ENCODE data around the gene RPL35. TPM values are rescaled to one million over a fixed set of nuclear protein-coding genes. Genes with fewer than 3 reads are reported as not detected.

Gene RPL35
- total and polyA plus RNA-seq, 2 donors from 2014 or later, result 910 to 2,355 TPM

DNA sequence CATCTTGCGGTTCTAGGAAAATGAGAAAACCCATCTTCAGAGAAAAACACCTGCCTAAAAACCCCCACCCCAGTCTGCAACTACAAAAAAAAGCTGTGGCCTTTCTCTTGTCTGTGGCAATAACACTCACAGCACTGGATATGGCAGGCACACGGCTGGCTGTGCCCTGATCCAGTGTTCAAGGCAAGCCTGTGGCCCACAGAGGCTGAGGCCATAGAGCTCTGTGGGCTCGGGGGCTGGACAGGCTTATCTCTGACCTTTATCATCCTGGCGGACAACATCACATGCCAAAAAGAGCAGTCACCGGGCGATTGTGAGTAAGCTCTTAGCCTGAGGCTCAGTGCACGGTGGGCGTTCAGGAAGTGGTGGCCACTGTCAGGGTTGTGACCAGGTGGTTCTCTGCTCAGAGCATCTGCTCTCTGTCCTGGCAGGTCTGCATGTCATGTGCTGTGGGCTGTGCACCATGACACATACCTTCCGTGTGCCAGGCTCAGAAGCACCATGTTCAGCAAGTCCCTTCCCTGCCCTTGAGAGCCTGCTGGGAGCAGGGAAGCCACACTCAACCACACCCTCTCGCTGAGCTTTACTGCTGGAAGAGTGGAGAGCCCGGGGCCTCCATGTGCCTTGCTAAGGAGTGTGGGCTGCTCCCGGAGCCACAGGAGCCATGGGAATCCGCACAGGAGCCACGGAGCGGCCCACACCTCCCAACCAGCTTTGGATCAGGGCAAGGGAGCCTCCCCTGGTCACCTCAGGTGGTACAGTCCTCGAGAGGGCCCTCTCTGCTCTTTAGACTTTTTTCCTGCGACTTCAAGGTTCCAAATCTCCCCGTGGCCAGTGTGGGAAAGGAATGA lies 43.1 kb downstream of the RPL35 start:
- H3K27ac ChIP-seq (ENCODE audit: low read depth in 2 of 2, low read length in 2 of 2), result no peak overlapping the region
- H3K9ac ChIP-seq (ENCODE audit: low read length in 3 of 3), result no peak overlapping the region
- DNase-seq, result peak in 1 of 5 donors; percentile 27

DNA sequence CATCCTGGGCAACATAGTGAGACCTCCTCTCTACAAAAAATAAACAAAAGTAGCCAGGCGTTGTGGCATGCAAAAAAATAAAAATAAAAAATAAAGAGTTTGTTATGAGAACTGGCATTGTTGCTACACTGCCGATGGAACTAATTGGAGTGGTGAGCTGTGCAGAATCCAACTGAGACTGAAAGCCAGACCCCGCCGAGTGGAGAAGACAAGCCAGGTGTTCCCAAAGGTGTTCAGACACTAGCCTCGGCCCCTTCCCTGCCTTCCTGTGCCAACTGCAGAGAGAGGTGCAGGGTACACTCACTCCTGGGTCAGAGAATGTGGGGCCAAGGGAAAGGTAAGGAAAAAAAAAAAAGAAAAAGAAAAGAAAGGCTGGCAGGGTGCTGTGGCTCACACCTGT lies 46.2 kb downstream of the RPL35 start:
- H3K36me3 ChIP-seq (ENCODE audit: control insufficient read depth in 2 of 3, insufficient read depth in 3 of 3, low read length in 3 of 3), result no peaks in the 10 kb centered on the region
- no peak for FAIRE-seq
- no peaks in the 10 kb centered on the region for H3K4me1 ChIP-seq (ENCODE audit: control insufficient read depth in 2 of 3, insufficient read depth in 2 of 3, low read depth in 1 of 3, low read length in 3 of 3)
- H3K9ac ChIP-seq (ENCODE audit: low read length in 3 of 3), result no peak overlapping the region
- H3K4me3 ChIP-seq (ENCODE audit: low read length in 3 of 3), result no peak overlapping the region
- no peak overlapping the region for H3K27ac ChIP-seq (ENCODE audit: low read depth in 2 of 2, low read length in 2 of 2)
- no peaks in the 10 kb centered on the region for H3K27me3 ChIP-seq (ENCODE audit: control insufficient read depth, insufficient read depth, low read length)
- DNase-seq, result peak in 1 of 5 donors; percentile 16
- intact Hi-C loops (cut with DNase I), result no loop called here
- TF ChIP-seq, protein P1, sequence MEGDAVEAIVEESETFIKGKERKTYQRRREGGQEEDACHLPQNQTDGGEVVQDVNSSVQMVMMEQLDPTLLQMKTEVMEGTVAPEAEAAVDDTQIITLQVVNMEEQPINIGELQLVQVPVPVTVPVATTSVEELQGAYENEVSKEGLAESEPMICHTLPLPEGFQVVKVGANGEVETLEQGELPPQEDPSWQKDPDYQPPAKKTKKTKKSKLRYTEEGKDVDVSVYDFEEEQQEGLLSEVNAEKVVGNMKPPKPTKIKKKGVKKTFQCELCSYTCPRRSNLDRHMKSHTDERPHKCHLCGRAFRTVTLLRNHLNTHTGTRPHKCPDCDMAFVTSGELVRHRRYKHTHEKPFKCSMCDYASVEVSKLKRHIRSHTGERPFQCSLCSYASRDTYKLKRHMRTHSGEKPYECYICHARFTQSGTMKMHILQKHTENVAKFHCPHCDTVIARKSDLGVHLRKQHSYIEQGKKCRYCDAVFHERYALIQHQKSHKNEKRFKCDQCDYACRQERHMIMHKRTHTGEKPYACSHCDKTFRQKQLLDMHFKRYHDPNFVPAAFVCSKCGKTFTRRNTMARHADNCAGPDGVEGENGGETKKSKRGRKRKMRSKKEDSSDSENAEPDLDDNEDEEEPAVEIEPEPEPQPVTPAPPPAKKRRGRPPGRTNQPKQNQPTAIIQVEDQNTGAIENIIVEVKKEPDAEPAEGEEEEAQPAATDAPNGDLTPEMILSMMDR (IDR thresholded peaks at IDR 0.05; ENCODE audit: borderline replicate concordance, extremely low read depth, insufficient read depth), result no peak
- H3K9me3 ChIP-seq (ENCODE audit: control insufficient read depth in 2 of 3, insufficient read depth in 1 of 3, low read length in 3 of 3), result no peaks in the 10 kb centered on the region

More for the DNA sequence above, 43.1 kb downstream of the RPL35 start:
- H3K4me1 ChIP-seq (ENCODE audit: control insufficient read depth in 2 of 3, insufficient read depth in 2 of 3, low read depth in 1 of 3, low read length in 3 of 3), result no peaks in the 10 kb centered on the region
- no peaks in the 10 kb centered on the region for H3K9me3 ChIP-seq (ENCODE audit: control insufficient read depth in 2 of 3, insufficient read depth in 1 of 3, low read length in 3 of 3)
- intact Hi-C loops (cut with DNase I), result no loop called here
- FAIRE-seq, result no peak
- no peaks in the 10 kb centered on the region for H3K36me3 ChIP-seq (ENCODE audit: control insufficient read depth in 2 of 3, insufficient read depth in 3 of 3, low read length in 3 of 3)
- H3K27me3 ChIP-seq (ENCODE audit: control insufficient read depth, insufficient read depth, low read length), result no peaks in the 10 kb centered on the region
- no peak overlapping the region for H3K4me3 ChIP-seq (ENCODE audit: low read length in 3 of 3)
- TF ChIP-seq, protein P1 (IDR thresholded peaks at IDR 0.05; ENCODE audit: borderline replicate concordance, extremely low read depth, insufficient read depth), result no peak

DNA sequence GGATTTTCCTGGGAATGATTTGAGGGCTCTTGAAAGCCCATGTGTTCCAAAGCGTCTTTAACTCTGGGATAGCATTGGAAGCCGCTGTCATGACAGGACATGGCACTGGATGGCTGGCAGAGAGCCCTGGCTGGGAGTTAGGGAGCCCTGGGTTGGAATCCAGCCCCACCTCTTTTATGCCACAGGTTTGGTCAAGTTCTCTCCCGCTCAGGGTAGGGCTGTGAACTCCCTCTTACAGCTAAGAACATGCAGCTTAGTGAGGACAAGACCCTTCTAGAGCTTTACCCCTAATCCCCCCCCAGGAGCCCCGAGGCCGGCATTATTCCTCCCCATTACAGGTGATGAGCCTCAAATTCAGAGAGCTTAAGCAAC lies 47.6 kb downstream of the RPL35 start:
- no peak overlapping the region for H3K4me3 ChIP-seq (ENCODE audit: low read length in 3 of 3)
- H3K27ac ChIP-seq (ENCODE audit: low read depth in 2 of 2, low read length in 2 of 2), result no peak overlapping the region
- FAIRE-seq, result no peak
- intact Hi-C loops (cut with DNase I), result no loop called here
- no peaks in the 10 kb centered on the region for H3K4me1 ChIP-seq (ENCODE audit: control insufficient read depth in 2 of 3, insufficient read depth in 2 of 3, low read depth in 1 of 3, low read length in 3 of 3)
- TF ChIP-seq, protein P1 (IDR thresholded peaks at IDR 0.05; ENCODE audit: borderline replicate concordance, extremely low read depth, insufficient read depth), result no peak
- no peaks in the 10 kb centered on the region for H3K27me3 ChIP-seq (ENCODE audit: control insufficient read depth, insufficient read depth, low read length)
- H3K9me3 ChIP-seq (ENCODE audit: control insufficient read depth in 2 of 3, insufficient read depth in 1 of 3, low read length in 3 of 3), result no peaks in the 10 kb centered on the region
- H3K36me3 ChIP-seq (ENCODE audit: control insufficient read depth in 2 of 3, insufficient read depth in 3 of 3, low read length in 3 of 3), result no peaks in the 10 kb centered on the region
- H3K9ac ChIP-seq (ENCODE audit: low read length in 3 of 3), result no peak overlapping the region
- DNase-seq, result no peak
